ENCODE measurements around the gene GCDH.
"Not testable (repeated sequence)": the region's sequence is repeated elsewhere in the genome, so short reads cannot be mapped to it uniquely, and the experiment has no call there.

Gene GCDH

DNA sequence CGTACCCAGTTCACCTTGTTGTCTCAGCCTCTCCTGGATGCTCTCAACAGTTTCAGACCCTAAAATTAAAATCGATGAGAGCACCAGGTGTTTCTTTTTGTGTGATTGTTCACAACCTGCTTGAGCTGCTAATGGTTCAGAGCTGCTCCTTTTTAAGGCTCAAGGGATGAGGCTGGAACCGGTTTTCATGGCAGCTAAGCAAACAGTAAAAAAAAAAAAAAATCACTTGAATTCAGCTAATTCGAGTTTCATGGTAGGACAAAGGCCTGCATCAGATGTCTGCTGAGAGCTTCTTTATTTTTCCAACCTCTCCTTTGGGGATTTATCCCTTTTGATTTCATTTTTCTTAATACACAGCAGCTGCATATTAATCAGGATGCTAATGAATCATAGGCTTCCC lies 21.6 kb downstream of the GCDH start:
- no peak for DNase-seq

GRCh38 chr19:12913011-12913561 lies 22.1 kb downstream of the GCDH start:
- no peak for DNase-seq

DNA sequence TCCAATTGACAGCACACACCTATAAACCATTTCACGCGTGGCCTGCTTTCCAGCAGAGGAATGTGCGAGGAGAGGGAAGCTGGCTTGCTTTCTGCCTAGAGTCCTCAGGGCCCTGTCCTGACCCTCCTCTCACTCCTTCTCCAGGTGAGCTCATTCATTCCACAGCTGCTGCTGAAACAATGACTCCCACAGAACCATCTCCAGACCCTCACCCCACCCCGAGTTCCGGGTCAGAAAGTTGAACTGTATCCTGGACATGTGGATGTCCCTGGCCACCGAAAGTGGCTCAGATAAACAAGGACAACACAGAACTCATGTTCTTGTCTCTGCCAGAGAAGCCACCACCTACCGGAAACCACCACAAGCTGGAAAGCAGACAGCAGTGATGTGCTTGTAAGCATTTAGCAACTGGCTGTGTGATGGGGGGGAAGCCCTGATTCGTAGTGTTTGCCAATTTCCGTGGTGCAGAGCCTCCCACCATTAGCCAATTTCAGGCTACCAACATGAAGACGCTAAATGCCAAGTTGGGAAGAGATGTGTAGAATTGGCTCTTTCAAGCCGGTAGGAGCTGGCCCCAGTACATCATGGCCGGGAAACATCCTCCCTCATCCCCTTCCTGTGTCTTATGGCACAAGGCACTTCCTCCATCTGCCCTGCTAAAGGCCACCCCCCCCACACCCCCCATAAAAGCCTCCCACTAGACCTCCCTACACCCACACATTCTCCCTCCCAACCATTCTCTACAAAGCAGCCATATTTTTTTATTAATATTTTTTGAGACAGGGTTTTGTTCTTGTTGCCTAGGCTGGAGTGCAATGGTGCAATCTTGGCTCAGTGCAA lies 23.1 kb downstream of the GCDH start:
- DNase-seq, result peak; percentile 22

DNA sequence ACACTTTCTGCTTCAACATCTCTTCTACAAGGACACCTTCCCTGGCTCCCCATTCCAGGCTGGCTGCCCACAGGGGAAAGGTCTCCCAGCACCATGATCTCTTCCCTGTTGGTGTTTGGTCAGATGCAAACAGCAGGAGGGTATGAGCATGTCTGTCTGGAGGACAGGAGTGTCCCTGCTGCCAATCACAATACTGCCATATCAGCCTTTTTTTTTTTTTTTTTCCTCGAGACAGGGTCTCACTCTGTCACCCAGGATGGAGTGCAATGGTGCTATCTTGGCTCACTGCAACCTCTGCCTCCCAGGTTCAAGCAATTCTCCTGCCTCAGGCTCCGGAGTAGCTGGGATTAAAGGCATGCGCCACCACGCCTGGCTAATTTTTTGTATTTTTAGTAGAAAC lies 24.9 kb downstream of the GCDH start:
- DNase-seq, result not testable (repeated sequence)

- no peak for DNase-seq
Measured at GRCh38 chr19:12918253-12918652, 27.3 kb downstream of the GCDH start.

GRCh38 chr19:12921047-12921446 lies 30.1 kb downstream of the GCDH start:
- DNase-seq, result no peak

DNA sequence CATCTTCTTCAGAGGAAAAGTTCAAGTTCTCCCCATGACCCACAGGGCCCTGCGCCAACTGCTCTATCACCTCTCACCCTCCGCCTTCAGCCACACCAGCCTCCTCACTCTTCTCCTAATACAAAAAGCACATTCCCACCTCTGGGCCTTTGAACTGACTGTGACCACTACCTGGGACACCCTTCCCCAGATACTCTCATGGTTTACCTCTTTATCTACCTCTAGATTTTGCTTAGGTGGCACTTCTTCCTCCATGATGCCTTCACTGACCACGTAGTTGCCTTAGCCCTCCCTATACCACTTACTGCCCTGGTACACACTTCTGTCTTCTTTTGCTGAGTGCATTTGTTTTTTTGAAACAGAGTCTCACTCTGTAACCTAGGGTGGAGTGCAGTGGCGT lies 32.0 kb downstream of the GCDH start:
- no peak for DNase-seq

DNA sequence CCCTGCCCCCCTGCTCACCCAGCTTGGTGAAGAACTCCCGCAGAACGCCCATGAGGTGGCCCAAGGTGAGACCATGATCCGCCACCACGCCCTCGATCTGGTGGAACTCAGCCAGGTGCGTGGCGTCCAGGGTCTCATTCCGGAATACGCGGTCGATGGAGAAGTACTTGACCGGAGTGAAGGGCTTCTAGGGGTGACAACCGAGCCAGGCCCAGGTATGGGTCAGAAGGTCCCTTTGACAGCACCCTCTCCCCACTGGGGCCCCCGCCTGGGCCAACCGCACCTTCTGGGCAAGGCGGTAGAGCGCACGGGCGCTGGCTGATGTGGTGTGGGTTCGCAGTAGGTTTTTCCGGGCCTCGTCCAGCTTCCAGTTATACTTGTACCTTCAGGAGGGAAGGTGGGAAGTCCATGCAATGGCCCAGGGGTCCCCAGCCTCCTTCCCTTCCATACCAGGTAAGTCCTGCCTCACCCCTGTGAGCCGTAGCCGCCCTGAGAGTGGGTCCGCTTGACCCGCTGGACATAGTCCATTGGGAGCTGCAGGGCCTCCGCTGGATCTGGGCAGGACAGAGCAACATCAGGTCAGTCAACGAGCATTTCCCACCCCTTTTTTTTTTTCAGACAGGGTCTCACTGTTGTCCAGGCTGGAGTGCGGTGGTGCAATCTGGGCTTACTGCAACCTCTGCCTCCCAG lies 33.8 kb downstream of the GCDH start:
- DNase-seq, result no peak

GRCh38 chr19:12930002-12930645 lies 39.2 kb downstream of the GCDH start:
- no peak for DNase-seq

DNA sequence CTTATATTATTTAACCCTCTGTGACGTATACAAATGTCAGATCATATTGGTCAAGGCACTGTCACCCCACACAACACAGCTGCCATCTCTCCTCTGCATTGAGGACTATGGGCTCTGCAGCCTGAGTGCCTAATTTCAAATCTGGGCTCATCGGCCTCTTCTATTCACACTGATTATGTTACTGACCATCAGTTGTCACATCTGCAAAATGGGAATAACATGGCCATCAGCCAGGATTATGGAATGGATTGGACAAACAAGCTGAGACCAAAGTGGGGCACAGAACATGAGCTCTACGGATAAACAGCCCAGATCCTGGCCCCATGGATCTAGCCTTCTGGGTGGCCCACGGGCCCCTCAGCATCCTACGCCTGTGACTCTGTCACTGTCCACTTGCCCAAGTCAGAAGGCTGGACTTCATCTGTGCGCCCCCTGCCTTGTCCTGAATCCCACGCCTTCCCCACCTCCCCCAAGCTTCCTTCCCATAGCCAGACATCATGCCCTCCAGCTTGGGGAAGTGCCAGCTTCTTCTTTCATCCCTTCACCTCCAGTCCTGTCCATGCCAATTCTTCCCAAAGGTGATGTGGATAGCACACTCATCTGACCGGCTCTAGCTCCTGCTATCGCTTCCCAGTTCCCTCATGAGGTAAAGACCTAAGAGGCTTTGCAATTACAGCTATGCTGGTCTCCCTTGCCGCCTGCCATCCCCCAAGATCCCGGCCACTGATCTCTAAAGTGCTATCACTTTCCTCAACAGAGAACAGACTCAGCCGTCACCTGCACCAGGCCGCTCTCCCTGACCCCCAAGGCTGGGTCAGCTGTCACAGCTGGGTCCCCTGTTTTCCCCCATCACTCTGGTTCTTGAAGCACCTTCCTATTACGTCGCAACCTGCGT lies 41.7 kb downstream of the GCDH start:
- no peak for DNase-seq

DNA sequence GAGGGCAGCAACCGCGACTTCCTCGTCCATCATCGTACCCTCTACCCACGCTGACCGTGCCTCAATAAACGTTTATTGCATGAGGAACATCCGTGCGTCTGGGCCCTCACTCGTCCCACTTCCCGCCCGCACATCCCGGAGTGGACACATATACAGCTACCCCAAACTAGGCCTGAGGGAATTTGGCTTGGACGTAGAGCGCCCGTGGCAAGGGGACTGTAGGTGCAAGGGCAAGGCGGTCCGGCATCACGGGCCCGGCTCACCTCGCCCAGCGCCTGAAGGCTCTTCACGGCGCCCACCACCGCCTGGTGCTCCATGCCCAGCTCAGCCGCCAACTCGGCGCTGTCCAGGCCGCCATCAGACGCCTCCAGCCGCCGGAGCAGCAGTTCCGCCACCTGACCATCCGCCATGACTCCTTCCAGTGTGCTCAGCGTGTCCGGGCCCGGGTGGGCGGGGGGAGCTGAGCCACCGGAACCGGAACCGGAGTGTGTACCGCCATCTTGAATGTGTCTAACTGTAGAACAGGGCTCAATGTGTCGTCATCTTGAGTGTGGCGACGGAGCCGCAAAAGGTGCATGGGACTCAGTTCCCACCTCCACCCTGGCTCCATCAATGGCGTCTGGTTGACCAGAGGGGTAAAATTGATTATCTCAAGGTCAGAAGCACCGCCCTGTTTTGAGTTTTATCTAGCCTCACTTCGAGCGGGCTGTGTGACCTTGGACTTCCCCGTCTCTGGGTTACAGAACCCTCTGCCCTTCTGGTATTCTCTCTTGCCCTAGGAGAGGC lies 42.5 kb downstream of the GCDH start, which contains the start of gene FARSA:
FARSA (minus strand) TSS at position 425 of the 786 bp plus-strand sequence; CDS start at position 410, 15 bp downstream.
- DNase-seq, result peak; percentile 83

- DNase-seq, result no peak
Measured at GRCh38 chr19:12935071-12935470, 44.1 kb downstream of the GCDH start.

GRCh38 chr19:12936582-12936981 lies 45.6 kb downstream of the GCDH start:
- DNase-seq, result no peak

GRCh38 chr19:12937093-12937926 lies 46.4 kb downstream of the GCDH start:
- DNase-seq, result no peak

DNA sequence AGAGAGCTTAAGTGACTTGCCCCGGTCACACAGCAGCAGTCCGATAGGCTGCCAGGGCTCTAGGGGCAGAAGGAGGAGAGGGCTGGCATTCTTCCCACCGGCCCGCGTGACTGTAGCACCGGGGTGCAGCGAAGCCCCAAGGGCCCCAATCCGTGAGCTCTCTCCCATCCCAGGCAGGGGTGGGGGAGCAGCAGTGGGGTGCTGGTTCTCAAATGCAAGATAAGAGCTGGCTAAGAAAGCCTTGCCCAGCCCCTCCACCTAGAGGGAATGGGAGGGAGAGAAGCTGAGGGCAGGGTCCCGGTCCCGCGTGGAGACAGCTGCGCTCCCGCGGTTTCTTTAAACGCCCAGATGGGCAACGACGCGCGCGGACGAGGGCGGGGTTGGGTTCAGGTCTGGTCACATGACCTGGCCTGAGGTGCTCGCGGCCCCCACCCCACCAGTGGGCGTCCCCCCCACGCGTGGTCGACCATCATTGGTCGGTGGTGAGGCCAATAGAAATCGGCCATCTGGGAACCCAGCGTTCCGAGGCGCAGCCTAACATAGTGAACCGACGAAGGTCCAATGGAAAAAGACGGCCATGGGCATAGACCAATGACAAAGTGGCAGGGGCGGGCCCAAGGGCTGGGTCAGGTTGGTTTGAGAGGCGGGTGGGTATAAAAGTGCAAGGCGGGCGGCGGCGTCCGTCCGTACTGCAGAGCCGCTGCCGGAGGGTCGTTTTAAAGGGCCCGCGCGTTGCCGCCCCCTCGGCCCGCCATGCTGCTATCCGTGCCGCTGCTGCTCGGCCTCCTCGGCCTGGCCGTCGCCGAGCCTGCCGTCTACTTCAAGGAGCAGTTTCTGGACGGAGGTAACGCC lies 47.2 kb downstream of the GCDH start, which contains the start of gene CALR:
CALR (plus strand) TSS at position 683 of the 852 bp plus-strand sequence; CDS start at position 754, 71 bp downstream.
- DNase-seq, result peak; percentile 95

DNA sequence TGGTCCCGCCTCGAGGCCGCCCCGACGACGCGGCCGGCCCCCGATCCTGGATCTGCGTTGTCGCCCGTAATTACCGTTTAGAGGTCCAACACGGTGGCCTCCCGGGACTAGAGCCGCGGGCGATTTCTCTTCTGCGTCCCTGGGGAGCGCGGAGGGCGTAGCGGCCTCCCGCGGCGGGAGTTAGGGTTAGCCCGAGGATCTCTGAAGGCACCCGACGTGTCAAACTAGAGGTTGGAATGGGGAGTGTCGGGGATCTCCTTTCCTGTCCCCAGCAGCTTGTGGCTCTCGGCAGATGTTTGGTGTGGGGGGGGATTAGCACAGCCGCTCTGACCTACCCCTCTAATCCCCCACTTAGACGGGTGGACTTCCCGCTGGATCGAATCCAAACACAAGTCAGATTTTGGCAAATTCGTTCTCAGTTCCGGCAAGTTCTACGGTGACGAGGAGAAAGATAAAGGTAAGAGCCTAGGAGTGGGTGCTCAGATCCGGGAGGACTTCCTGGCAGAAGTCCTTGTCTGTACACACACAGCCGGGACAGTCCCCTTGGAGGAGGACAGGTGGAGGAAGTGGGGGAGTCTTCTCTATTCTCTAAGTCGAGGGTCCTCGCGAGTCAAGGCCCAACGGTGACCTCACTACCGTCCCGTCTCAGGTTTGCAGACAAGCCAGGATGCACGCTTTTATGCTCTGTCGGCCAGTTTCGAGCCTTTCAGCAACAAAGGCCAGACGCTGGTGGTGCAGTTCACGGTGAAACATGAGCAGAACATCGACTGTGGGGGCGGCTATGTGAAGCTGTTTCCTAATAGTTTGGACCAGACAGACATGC lies 48.0 kb downstream of the GCDH start:
- DNase-seq, result peak; percentile 26

DNA sequence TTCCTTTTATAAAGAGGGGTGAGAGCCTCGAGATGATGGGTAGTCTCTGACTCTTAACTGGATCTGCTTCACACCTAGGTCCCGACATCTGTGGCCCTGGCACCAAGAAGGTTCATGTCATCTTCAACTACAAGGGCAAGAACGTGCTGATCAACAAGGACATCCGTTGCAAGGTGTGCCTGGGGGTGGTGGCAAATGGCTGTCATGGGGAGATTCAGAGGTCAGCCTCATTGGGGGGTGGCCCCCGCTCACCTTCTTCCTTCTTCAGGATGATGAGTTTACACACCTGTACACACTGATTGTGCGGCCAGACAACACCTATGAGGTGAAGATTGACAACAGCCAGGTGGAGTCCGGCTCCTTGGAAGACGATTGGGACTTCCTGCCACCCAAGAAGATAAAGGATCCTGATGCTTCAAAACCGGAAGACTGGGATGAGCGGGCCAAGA lies 49.0 kb downstream of the GCDH start:
- no peak for DNase-seq

DNA sequence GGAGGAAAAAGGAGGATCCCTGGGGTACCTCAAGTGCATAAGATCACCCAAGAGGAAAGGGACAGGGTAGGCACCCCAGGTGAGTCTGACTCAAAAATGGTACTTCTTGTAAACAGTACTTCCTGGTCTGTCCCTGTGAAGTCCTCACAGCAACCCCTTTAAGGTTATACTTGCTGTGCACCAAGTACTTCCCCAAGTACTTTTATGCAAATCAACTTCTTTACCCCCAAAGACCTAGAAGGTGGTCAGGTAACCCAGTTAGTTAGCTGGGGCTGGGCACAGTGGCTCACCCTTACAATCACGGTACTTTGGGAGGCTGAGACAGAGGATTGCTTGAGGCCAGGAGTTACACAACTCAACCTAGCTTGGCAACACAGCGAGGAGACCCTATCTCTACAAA lies 49.9 kb downstream of the GCDH start:
- DNase-seq, result no peak

Data from T-helper 9 cell (primary cell).